HG03045 (cell line): ENCODE results near the gene POLR1H.
"Not testable (repeated sequence)": the region's sequence is repeated elsewhere in the genome, so short reads cannot be mapped to it uniquely, and the experiment has no call there.

Source experiments
- ATAC-seq: cut with Tn5 transposase; IDR thresholded peaks from one replicate; pipeline ENCODE4 v1.9.1; 2021; ENCODE audit warnings: mild to moderate bottlenecking, moderate library complexity; ENCODE audit not compliant: unreplicated experiment

Gene POLR1H, protein sequence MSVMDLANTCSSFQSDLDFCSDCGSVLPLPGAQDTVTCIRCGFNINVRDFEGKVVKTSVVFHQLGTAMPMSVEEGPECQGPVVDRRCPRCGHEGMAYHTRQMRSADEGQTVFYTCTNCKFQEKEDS

DNA sequence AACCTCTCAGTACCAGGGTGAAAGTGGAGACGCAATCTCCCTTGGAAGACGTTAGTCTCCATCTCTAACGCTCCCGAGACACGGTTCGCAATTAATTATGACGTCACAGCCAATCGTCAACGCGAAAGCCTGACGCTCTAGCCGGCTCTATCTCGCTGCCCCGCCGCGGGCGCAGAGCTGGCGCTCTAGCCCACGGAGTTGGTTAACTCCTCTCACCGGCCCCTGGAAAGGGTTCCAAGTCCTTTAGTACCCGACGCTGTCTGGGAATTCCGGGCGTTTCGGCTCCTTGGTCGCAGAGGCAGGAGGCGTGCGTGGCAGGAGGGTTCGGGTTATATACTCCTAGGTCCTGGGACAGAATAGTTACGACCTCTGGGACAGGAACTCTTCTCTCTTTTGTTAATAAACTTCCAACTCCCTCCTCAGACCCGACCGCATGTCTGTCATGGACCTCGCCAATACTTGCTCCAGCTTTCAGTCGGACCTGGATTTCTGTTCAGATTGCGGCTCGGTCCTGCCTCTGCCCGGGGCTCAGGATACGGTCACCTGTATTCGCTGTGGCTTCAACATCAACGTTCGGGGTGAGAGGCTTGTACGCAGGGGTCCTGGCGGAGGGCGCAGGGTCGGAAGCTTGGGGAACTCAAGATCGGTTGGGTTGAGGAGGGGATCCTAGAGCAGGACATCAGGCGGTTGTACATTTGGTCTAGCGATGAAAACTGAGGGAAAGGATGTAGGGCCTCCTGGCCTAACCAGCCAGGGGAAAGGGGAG, at the start of gene POLR1H:
TSS of gene POLR1H (plus strand) at position 174 of the 766 bp plus-strand sequence. CDS start at position 434, 260 bp downstream.
- peak; percentile 79 for ATAC-seq

DNA sequence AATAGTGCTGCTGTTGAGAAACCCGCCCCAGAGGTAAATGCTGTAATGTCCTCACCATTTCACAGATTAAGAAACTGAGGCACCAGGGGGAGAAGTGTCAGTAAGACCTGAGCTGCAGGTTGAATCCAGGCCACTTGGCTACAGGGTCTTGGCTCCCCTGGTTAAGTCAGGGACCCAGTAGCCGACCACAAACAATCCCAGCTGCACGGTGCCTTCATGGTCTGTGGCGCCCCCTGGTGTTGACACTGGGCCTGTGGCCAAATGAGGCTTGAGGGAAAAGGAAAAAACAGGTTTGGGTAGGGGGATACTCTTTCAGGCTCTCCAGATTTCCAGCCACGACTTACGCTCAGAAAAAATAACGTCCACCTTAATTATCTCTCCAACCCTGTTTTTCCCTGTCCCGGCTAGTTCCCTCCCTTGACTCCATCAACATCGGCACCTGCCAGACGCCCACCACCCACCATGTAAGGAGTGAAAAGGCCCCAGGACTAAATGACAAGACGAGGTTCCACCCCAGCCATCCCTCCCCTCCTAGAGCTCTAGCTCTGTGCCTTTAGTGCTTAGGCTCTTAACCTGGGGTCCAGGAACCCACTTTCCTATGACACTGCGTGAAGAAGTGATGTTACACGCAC, 47.7 kb upstream of the POLR1H start:
- ATAC-seq, result no peak

DNA sequence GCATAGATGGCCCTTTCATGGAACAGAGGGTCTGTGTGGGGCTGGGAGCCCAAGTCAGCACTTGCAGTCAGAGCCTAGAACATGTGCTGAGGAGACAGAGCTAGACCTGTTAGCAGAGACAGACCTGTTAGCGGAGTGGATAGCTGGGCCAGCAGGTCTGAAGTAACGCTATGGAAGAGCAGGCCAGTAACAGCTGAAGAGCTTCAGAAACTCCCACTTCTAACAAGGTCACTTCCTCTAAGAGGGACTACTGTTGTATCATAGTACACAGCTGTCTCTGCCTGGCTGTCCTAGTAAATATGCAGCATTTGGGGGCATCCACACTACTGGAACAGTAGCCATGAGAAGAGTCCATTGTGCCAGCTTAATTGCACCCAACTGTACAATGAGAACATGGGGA, 41.2 kb upstream of the POLR1H start:
- no peak for ATAC-seq

DNA sequence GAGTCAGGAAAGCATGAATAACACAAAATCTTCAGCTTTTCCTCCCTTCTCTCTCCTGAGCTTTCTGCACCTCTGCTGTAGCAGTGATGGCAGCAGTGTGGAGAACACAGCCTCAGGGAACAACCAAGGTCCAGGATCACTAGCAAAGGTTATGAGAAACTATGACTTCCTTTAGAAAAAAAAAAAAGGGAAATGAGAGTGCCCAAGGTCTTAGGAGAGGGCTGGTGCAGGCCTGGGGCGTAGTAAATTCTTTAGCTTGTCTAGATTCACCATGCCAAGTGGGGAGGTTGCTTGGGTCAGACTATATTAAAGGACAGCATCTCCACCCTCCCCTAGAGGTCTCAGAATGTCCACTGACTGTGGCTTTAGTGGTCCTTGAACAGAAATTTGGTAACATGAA, 40.4 kb upstream of the POLR1H start:
- no peak for ATAC-seq

DNA sequence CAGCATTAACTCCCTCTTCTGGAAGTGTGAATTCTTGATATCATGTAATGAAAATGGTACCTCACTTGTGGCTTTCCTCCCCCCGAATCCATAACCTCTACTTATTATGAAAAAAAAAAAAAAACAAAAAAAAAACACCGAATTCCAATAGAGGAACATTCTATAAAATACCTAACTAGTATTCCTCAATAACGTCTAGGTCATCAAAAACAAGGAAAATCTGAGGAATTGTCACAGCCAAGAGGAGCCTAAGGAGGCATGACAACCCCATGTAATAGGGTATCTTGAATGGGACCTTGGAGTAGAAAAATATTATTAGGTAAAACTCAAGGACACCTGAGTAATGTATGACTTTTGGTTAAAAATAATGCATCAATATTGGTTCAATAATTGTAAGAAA, 38.9 kb upstream of the POLR1H start:
- no peak for ATAC-seq

DNA sequence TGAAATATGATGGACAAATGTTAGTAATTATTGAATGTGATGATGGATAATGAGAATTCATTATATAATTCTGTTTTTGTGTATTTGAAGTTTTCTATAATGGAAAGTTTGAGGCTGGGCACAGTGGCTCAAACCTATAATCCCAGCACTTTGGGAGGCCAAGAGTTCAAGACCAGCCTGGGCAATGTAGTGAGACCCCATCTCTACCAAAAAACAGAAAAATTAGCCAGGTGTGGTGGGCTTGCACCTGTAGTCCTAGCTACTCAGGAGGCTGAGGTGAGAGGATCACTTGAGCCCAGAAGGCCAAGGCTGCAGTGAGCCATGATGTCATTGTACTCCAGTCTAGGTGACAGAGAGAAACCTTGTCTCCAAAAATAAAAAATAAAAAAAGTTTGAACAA, 38.4 kb upstream of the POLR1H start:
- ATAC-seq, result not testable (repeated sequence)

DNA sequence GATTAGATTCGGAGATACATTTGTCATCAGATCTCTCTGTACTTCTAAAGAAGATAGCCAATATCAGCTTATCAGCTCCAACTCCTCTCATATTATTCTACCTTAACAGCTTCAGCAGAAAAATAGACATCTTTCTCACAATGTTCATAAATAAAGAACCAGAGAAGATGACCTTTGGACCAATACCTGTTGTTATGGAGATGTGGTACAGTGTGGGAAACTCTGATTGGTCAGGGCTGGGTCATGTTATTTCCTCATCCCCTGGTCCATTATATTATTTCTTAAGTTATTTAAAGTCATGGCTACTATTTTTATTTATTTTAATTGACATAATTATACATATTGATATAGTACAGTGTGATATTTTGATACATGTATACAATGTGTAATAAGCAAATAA, 35.9 kb upstream of the POLR1H start:
- ATAC-seq, result no peak

DNA sequence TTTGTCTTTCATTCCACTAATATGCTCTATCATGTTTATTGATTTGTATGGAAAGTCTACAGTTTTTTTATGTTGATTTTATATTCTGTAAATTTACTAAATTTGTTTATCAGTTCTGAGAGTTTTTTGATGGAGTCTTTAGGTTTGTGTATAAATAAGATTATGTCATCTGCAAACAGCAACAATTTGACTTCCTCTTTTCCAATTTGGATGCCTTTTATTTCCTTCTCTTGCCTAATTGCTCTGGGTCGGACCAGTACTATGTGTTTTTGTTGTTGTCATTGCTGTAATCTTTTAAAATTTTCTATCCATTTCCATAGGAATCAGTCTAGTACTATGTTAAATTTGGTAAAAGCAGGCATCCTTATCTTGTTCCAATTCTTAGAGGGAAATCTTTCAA, 31.5 kb upstream of the POLR1H start:
- ATAC-seq, result no peak

DNA sequence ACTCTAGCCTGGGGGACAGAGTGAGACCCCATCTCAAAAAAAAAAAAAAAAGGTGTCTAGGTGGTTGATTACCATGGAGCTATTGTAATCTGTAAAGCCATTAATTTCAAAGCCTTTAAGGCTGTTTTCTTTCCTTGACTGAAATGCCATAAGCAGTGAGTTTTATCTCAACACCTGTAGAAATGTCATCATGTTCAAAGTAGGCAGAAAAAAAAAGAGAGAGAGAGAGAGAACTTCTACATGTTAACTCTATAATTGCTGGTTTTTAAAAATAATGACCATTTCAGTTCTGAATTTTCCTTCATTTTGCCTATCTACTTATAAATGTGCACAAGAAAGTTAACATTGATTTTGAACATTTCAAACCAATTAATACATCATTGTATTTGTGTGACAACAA, 29.7 kb upstream of the POLR1H start:
- ATAC-seq, result no peak

DNA sequence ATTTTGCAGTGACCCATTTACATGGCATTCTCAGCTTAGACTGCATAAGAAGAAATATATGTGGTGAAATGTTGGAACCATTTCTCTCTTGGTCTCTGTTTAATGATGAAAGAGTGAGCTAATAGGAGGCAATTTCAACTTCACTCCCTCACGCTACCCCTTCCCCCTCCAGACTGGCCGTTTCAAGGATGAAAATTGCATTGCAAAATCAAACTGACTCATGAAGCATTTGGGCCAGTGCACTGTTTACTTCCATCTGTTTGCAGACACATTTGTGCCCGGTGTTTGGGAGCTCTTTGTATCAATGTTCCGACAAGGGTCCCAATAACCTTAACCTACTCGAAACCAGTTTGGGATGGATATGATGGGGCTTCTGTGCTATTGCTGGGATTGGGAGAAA, 27.6 kb upstream of the POLR1H start:
- not testable (repeated sequence) for ATAC-seq

DNA sequence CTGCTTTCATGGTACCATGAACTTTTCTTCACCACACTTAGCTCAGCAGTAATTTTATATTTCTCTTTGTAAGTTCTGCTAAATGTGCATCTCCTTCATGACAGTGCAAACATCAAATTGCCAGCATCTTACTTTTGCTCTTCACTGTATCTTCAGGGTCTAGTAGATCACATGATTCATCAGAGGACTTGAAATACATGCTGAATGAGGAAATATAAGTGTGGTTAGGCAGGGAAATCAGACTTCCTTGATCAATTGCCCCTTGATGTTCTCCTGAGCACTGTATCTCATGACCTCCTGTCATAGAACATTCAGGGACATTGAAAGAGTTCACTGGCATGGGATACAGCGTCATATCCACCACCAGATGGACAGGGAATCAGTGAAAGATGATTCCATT, 25.3 kb upstream of the POLR1H start:
- ATAC-seq, result no peak

DNA sequence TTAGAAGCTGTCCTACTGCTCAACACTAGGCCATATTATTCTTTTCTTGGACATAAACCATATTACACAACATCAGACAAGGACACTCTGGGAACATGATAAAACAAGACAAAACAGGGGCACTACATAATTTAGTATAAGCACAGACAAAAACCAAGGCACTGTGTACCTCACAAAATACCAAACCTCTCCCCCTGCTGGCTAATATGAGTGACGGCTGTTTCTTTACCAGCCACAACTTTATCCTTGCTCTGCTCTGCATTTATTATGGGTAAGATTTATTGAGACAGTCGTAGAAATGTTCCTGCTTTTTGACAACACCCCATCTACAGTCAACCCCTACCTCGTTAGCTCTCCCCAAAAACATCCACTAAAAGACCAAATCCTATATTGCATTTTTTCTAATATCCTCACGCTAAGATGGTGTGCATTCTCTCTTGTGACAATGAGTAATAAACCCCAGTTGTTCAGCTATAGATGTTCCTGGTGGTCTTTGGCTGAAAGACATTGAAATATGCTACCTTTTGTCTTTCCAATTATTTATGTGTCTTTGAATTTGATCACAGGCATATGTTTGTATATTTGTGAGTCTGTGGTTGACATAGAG, 23.8 kb upstream of the POLR1H start:
- ATAC-seq, result no peak

DNA sequence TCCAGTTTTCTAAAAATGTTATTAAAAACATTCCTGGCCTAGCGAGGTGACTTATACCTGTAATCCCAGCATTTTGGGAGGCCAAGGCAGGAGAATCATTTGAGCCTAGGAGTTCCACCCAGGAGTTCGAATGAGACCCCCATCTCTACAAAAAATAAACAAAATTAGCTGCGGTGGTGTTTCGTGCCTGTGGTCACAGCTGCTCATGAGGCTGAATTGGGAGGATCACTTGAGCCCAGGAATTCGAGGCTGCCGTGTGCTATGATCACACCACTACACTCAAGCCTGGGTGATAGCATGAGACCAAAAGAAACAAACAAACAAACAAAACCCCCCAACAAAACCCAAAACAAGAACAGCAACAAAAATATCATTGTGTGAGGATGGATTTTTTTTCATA, 19.8 kb upstream of the POLR1H start:
- no peak for ATAC-seq

DNA sequence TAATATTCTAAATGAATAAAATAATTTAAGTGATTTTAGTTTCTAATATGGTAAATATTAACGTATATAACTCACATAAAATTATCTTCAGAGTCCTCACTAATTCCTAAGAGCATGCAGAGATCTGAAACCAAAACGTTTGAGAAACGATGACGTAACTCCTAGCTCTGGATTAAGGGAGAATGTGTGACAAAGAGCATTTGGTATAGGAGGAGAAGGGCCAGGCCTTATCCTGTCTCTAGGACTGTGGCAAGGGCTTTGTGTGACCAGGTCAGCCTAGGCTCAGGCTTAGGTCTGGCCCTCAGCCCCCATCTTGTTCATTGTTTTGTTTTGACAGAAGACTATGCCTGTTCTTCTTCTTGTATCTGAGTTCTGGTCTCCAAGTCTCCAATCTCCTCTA, 19.2 kb upstream of the POLR1H start:
- ATAC-seq, result no peak

DNA sequence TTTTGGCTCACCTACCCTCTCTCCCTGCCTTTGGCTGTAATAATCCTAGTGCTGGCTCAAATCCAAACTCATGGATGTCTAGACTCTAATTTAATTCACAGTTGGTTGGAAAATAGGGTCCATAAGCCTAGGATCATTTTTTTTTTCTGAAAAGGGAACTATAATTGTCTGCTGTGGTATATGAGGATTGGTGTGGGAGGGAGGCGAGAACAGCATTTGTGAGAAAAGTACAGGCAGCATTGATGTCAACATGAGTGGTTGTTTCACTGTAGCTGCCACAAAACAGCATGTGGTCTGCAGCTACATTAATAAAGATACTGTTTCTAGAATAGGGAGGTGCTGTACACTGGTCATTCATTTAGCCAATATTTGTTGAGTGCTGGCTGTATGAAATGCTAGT, 18.6 kb upstream of the POLR1H start:
- ATAC-seq, result no peak

DNA sequence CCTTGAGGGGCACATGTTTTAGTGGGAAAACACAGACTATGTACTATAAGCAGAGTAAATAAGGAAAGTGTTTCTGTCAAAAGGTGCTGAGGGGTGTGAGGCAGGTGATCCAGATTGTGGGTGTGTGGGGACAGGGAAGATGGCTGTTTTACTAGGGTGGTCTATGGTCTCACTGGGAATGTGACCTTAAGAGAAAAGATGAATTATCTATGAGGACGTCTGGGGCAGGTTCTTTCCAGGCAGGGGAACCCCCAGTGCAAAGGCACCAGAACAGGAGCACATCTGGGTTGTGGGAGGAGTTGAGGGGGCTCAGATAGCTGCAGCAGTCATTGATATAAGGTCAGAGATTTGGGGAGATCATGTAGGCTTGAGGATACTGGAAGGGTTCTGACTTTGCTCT, 18.2 kb upstream of the POLR1H start:
- no peak for ATAC-seq

DNA sequence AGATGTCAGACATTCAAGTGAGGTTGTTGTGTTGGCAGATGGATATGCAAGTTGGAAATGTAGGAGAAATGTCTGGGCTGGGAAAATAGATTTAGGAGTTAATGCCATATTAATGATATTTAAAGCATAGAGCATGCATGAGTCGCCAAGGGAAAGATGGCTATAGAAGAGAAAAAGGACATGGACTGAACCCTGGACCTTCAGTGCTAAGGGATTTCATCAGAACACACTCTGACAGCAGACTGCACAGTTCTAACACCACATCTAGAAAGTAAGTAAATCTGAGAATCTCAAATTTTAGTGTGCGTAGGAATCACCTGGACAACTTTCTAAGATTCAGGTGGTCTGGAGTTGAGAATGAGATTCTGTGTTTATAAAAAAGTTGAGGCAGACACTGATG, 17.3 kb upstream of the POLR1H start:
- no peak for ATAC-seq

DNA sequence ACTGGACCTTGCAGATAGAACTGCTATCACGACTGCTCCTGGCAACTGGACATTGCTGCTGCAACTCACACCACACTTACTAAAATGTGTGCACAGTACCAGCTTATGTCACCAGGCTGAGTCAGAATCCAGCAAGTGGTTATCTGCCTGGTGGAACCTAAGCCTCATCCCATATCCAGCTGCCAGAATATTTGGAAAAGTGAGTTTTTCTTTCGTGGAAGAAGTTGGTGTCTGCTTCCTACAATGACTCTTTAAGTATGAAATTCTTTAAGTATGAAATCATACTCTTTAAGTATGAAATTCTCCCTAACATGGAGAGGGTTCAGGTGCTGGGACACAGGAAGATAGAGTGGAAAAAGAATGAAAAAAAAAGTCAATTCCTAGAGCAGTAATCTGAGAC, 16.4 kb upstream of the POLR1H start:
- no peak for ATAC-seq

DNA sequence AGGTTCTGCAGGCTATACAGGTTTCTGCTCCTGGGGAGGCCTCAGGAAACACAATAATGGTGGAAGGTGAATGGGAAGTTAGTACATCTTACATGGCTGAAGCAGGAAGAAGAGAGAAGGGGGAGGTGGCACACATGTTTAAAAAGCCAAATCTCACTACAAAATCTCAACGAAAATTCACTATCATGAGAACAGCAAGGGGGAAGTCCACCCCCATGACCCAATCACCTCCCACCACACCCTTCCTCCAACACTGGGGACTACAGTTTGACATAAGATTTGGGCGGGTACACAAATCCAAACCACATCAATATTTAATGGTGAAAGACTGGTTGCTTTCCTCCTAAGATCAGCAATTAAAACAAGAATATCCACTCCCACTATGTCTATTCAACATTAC, 13.8 kb upstream of the POLR1H start:
- ATAC-seq, result no peak

DNA sequence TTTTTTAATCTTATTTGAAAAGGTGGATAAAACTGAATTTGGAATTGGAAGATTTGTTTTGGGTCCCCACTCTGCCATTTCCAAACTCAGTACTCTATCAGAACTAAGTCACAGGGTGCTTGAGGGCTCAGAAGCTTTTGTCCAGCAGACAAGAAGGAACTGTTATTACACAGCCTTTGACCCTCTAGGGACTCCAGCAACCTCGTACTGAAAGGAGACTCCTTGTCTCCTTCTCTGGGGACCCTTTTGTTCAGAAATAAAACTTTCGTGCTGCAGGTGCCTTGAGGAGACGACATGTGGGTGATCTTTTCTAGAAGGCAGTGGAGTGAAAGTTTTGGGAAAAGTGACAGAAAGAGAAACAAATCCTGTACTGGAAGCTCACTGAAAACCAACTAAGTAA, 7.4 kb upstream of the POLR1H start:
- ATAC-seq, result no peak

DNA sequence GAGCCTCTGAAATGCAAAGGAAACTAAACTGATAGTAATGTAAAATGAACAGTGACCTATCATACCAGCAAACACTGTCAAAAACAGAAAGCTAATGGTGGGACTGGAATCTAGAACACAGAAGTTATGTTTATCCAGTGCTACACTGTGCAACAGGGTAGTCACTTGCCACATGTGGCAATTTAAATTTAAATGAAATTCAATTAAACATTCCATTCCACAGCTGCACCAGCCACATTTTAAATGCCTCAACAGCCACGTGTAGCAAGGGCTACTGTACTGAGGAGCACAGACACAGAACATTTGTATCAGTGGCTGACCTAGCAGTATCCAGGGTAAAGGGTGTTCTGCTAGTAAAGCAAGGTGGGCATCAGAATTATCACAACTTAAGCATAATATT, 5.6 kb upstream of the POLR1H start:
- ATAC-seq, result no peak

DNA sequence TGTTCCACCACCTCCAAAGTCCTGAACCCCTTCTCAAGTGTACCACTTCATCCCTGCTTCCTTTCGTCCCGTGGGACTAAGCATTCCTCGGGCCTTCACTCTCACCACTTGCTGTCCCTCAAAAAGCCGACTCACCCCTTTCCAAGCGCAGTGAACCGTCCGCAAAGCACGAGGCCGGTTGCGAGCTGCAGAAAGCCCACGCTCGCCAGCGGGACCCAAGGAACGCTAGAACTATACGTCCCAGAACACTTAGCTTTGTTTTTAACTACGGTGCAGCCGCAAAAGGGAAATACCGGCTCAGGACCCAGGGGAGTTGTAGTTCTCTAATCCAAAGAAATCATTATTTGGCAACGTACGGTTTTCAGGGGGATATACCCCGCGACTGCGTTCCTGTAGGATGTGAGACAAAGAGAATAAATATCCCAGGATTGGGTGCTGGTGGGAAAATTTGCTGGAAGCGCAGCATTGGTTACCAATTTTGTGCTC, 416 bp upstream of the POLR1H start:
- ATAC-seq, result peak; percentile 10
